ENCODE results near the gene ANKS3.

The ANKS3 gene

DNA sequence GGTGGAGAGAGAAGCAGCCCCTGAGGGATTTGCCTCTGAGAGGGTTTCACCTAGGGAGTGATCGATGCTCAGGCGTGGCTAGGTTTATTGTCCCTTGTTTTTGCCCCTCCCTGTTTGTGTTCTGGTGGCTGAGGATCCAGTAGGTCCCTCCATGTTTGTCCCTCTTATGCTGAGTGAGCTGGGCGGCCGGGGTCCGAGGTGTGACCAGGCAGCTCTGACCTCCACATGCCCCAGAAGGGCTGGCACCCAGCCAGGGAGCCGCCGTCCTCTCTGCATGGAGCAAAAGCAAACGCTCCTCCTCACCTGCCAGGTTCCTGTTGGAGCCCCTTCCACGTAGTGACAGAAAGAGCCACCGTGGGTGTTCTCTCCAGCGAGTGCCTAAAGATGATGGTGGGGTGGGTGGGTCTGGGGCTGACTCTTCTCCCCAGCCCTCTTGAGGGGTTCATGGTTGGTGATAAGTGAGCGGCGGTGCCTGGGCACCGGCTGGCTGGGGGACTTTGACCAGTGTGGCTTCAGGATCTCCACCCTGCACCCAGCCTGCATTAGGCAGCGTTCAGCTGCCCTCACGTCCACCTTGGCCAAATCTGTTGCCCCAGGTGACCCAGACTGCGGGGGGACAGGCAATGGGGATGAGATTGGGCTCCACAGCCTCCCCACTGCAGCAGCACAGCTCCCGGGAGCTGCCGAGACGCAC, 54.8 kb downstream of the ANKS3 start:
- TF ChIP-seq CTCF (IDR thresholded peaks at IDR 0.05), result no peak

GRCh38 chr16:4678596-4678995, 55.5 kb downstream of the ANKS3 start:
- no peak for TF ChIP-seq CTCF (IDR thresholded peaks at IDR 0.05)

GRCh38 chr16:4677994-4678393, 56.1 kb downstream of the ANKS3 start:
- TF ChIP-seq CTCF (IDR thresholded peaks at IDR 0.05), result no peak

- no peak for TF ChIP-seq CTCF (IDR thresholded peaks at IDR 0.05)
These were observed 56.7 kb downstream of the ANKS3 start for GRCh38 chr16:4677390-4677789.

GRCh38 chr16:4676831-4677230, 57.2 kb downstream of the ANKS3 start:
- no peak for TF ChIP-seq CTCF (IDR thresholded peaks at IDR 0.05)

GRCh38 chr16:4675864-4676786, 57.9 kb downstream of the ANKS3 start:
- TF ChIP-seq CTCF (IDR thresholded peaks at IDR 0.05), result no peak

GRCh38 chr16:4674926-4675530, 59.0 kb downstream of the ANKS3 start:
- TF ChIP-seq CTCF (IDR thresholded peaks at IDR 0.05), result no peak
